GM21381 (cell line): ENCODE measurements around the gene USP34.

ENCODE experiments used
- ATAC-seq: cut with Tn5 transposase; IDR thresholded peaks from one replicate; pipeline ENCODE4 v1.9.1; 2021; ENCODE audit warnings: mild to moderate bottlenecking, moderate library complexity; ENCODE audit not compliant: unreplicated experiment

Gene USP34

GRCh38 chr2:61379521-61379920, 91.4 kb downstream of the USP34 start:
- ATAC-seq = no peak

- ATAC-seq = no peak
These were observed 92.6 kb downstream of the USP34 start for GRCh38 chr2:61378281-61378680.

GRCh38 chr2:61377046-61377445, 93.8 kb downstream of the USP34 start:
- no peak for ATAC-seq

- no peak for ATAC-seq
These were observed 94.7 kb downstream of the USP34 start for GRCh38 chr2:61376211-61376610.

GRCh38 chr2:61371027-61371426, 99.9 kb downstream of the USP34 start:
- no peak for ATAC-seq

- ATAC-seq = no peak
These were observed 101.9 kb downstream of the USP34 start for GRCh38 chr2:61368687-61369665.

GRCh38 chr2:61367177-61367576, 103.7 kb downstream of the USP34 start:
- ATAC-seq = no peak

- no peak for ATAC-seq
These were observed 107.3 kb downstream of the USP34 start for GRCh38 chr2:61363580-61363979.

- no peak for ATAC-seq
These were observed 108.0 kb downstream of the USP34 start for GRCh38 chr2:61362873-61363272.

GRCh38 chr2:61361068-61361467, 109.8 kb downstream of the USP34 start:
- no peak for ATAC-seq

GRCh38 chr2:61359058-61359457, 111.8 kb downstream of the USP34 start:
- ATAC-seq = no peak

- no peak for ATAC-seq
These were observed 113.2 kb downstream of the USP34 start for GRCh38 chr2:61357681-61358080.

- no peak for ATAC-seq
These were observed 113.9 kb downstream of the USP34 start for GRCh38 chr2:61356958-61357350.

- ATAC-seq = no peak
These were observed 114.5 kb downstream of the USP34 start for GRCh38 chr2:61356261-61356957.

GRCh38 chr2:61354543-61355197, 116.2 kb downstream of the USP34 start:
- no peak for ATAC-seq

GRCh38 chr2:61353909-61354308, 117.0 kb downstream of the USP34 start:
- ATAC-seq = no peak

- ATAC-seq = no peak
These were observed 120.1 kb downstream of the USP34 start for GRCh38 chr2:61350777-61351176.

GRCh38 chr2:61343141-61343540, 127.7 kb downstream of the USP34 start:
- no peak for ATAC-seq

GRCh38 chr2:61340242-61340641, 130.6 kb downstream of the USP34 start:
- no peak for ATAC-seq

GRCh38 chr2:61338447-61338846, 132.4 kb downstream of the USP34 start:
- ATAC-seq = no peak

GRCh38 chr2:61335187-61335586, 135.7 kb downstream of the USP34 start:
- ATAC-seq = no peak

- no peak for ATAC-seq
These were observed 136.4 kb downstream of the USP34 start for GRCh38 chr2:61334466-61334865.
